Heart left ventricle (tissue), 16 donors: ENCODE results near the gene DHX32. TPM values are rescaled to one million over a fixed set of nuclear protein-coding genes. Genes with fewer than 3 reads are reported as not detected.

ENCODE experiments used
- ATAC-seq, 4 donors: fragments of 200-7000 bp; cut with Tn5 transposase; one replicate each; pipeline ENCODE4 v1.9.1; 2020 to 2022; ENCODE audit warnings: moderate library complexity in 4 of 4, mild to moderate bottlenecking in 3 of 4, moderate number of reproducible peaks in 1 of 4
- DNase-seq, 5 donors: peaks; one replicate each; pipeline ENCODE4 v3.0.0-alpha.2; 2020
- H3K27ac ChIP-seq, 12 donors: fragments of 200-600 bp; sonication (generic) in 4 of 12; one replicate each; pipeline versions ENCODE4 v1.5.0 to v1.8.0; 2016 to 2022; ENCODE audit warnings: mild to moderate bottlenecking in 2 of 12
- H3K27me3 ChIP-seq, 9 donors: fragments of 200-600 bp; sonication (generic) in 2 of 9; one replicate each; pipeline versions ENCODE4 v1.5.1 to v1.8.0; 2016 to 2022; ENCODE audit warnings: mild to moderate bottlenecking in 3 of 9
- H3K36me3 ChIP-seq, 9 donors: fragments of 200-600 bp; sonication (generic) in 2 of 9; one replicate each; pipeline versions ENCODE4 v1.5.0 to v1.8.0; 2018 to 2022; ENCODE audit warnings: mild to moderate bottlenecking in 2 of 9
- H3K4me1 ChIP-seq, 12 donors: fragments of 200-600 bp; sonication (generic) in 4 of 12; one replicate each; pipeline versions ENCODE4 v1.5.0 to v1.8.0; 2016 to 2022; ENCODE audit warnings: mild to moderate bottlenecking in 3 of 12
- H3K4me3 ChIP-seq, 12 donors: fragments of 200-600 bp; sonication (generic) in 4 of 12; one replicate each; pipeline versions ENCODE4 v1.5.0 to v1.8.0; 2017 to 2022; ENCODE audit warnings: mild to moderate bottlenecking in 9 of 12, moderate library complexity in 4 of 12
- H3K9me3 ChIP-seq, 12 donors: fragments of 200-600 bp; sonication (generic) in 4 of 12; one replicate each; pipeline versions ENCODE4 v1.5.0 to v1.8.0; 2016 to 2022; ENCODE audit warnings: mild to moderate bottlenecking in 1 of 12
- CTCF ChIP-seq, 12 donors: fragments of 200-600 bp; sonication (generic) in 4 of 12; IDR thresholded peaks; one replicate each; pipeline versions ENCODE4 v1.5.0 to v1.8.0; 2018 to 2022; ENCODE audit warnings: antibody characterized with exemption in 12 of 12, mild to moderate bottlenecking in 5 of 12
- POLR2A ChIP-seq, 2 donors: fragments of 450-650 bp; IDR thresholded peaks; one replicate each; pipeline ENCODE4 v1.6.1; 2017; ENCODE audit warnings: antibody characterized with exemption in 2 of 2, mild to moderate bottlenecking in 2 of 2, moderate library complexity in 2 of 2
- WGBS, 4 donors: extraction: QIAGEN DNeasy Blood & Tissue Kit in 2 of 4; methylation state at CpG; one replicate each; pipeline versions ENCODE4 v1.1.5 to v1.1.7; 2013 to 2018; 5-methylcytosine and 5-hydroxymethylcytosine counted together
- intact Hi-C, 10 donors: fragments of 100-400 bp; cut with DNase I; formaldehyde crosslinking; loops; one replicate each; pipeline versions ENCODE4 v1.11.1 to v1.14.2; 2022
- microRNA counts, 2 donors: library from miRNA; unstranded; fragments of <30 nt; microRNA quantifications; one replicate each; lab custom pipeline; 2016
- microRNA-seq, 4 donors: library from miRNA; unstranded; fragments of <30 nt; microRNA quantifications; one replicate each; pipeline versions ENCODE4 to v1.2.0, GENCODE V29; 2017 to 2020
- polyA plus RNA-seq, 2 donors: library from polyadenylated mRNA; stranded (reverse); fragments of 200-250 nt; gene quantifications; one replicate each; pipeline ENCODE4 v1.2.3, GENCODE V29; 2013
- total RNA-seq, 9 donors: library from RNA; depleted of rRNA in 2 of 9; stranded (reverse); fragments of >200 nt in 2 of 9; fragmentation: NEBNext Ultra II Directional in 3 of 9; extraction: Animal tissue kit (Norgen Biotek cat#: 25700) in 3 of 9; gene quantifications; one replicate each; pipeline versions ENCODE4 v1.1.0 to v1.2.4, GENCODE V29; 2016 to 2023
- donor health status: ischemic (EF 13 %, LVEDD 7.1; RV severe dilation, severe dysfunction).
- donor health status: healthy with polysubstance abuse.
- donor health status: DM: no; HTN: yes; CAD: no.
- donor health status: DM: no; HTN: no; CAD: no.
- donor health status: ischemic (EF 25% LVEDD 6.9; RV normal size, moderate dysfunction).
- donor health status: ischemic (EF 25% LVEDD 5.7; RV mildly dilated, moderate dysfunction).
- donor health status: healthy.
- donor health status: DM: yes; HTN: yes; CAD: no.
- donor health status: ischemic (EF 35%, LVEDD 5.7; RV mildly dilated, moderate dysfunction).
- donor health status: nonischemic (EF 11% LVEDD 7.7; RV severe dilation, severe dysfunction).
- donor health status: DM: yes; HTN: yes; CAD: no.
- donor health status: PGD.
- donor health status: ischemic (EF 29% LVEDD 5.4; RV normal size, mild dysfunction).
- donor health status: nonischemic (EF 23%, LVEDD 6.1; RV moderate dilation, normal function).

DHX32 gene
- total and polyA plus RNA-seq, 11 donors, result 24.6 to 60.7 (median 37.9) TPM

GRCh38 chr10:125792342-125793300 lies 88.5 kb downstream of the DHX32 start:
- intact Hi-C loops, result no loop called here
- H3K27ac ChIP-seq, result no peak overlapping the region
- no peak for ATAC-seq
- TF ChIP-seq POLR2A (IDR thresholded peaks at IDR 0.05) (no peak), CTCF (IDR thresholded peaks at IDR 0.05) (no peak)
- H3K9me3 ChIP-seq, result no peaks in the 10 kb centered on the region
- H3K4me1 ChIP-seq, result peaks cover 0 to 10% (median 1%) of the 10 kb centered on the region in 12 donors
- no peak overlapping the region for H3K4me3 ChIP-seq
- 88 to 94% (median 91%) methylated on average over 12 to 14 of the region's 14 CpGs for WGBS, 4 donors
- no peak for DNase-seq
- H3K27me3 ChIP-seq, result no peaks in the 10 kb centered on the region
- H3K36me3 ChIP-seq, result peaks cover 0 to 94% (median 79%) of the 10 kb centered on the region in 9 donors

- WGBS, 4 donors, result 87 to 90% (median 89%) methylated on average over 15 to 17 of the region's 17 CpGs
- no peak for DNase-seq
These were observed 92.7 kb downstream of the DHX32 start for GRCh38 chr10:125788156-125789034.

More at GRCh38 chr10:125788156-125789034, 92.7 kb downstream of the DHX32 start:
- no peaks in the 10 kb centered on the region for H3K27me3 ChIP-seq
- no peaks in the 10 kb centered on the region for H3K4me1 ChIP-seq
- H3K4me3 ChIP-seq, result no peak overlapping the region
- H3K36me3 ChIP-seq, result peaks cover 0 to 53% (median 45%) of the 10 kb centered on the region in 9 donors
- intact Hi-C loops, result no loop called here
- TF ChIP-seq CTCF (IDR thresholded peaks at IDR 0.05) (no peak), POLR2A (IDR thresholded peaks at IDR 0.05) (no peak)
- no peaks in the 10 kb centered on the region for H3K9me3 ChIP-seq
- ATAC-seq, result peak in 1 of 4 donors; percentile 45
- no peak overlapping the region for H3K27ac ChIP-seq

MicroRNAs encoded within 50 kb of the gene (microRNA counts, 767-probe panel; counts per million panel counts)
- microRNA hsa-miR-4484 (lab: Ali Mortazavi, UCI), result 0 to 71.6 counts per million in 2 donors

Small RNA genes within 50 kb of the gene (microRNA-seq; reads per million reads assigned to microRNA genes)
- 0.83 to 5.1 (median 2.1) reads per million in 4 donors for gene MIR4484

Other genes starting within 250 kb of the DHX32 start
- gene TEX36, start 198.1 kb downstream of the DHX32 start, total RNA-seq, result not detected
- not detected for gene TEX36, start 198.1 kb downstream of the DHX32 start, polyA plus RNA-seq
- gene EDRF1, start 161.6 kb downstream of the DHX32 start, total RNA-seq, result 10 to 100 TPM in 4 of 9 donors, 1 to 10 TPM in 5; 6.9 to 13.9 (median 9.8) TPM
- 10 to 100 TPM in 1 of 2 donors, 1 to 10 TPM in 1; 8.7 to 10.0 TPM for gene EDRF1, start 161.6 kb downstream of the DHX32 start, polyA plus RNA-seq
- under 1 TPM in 2 of 9 donors, not detected in 7; 0.09 to 0.25 TPM for gene MMP21, start 105.5 kb downstream of the DHX32 start, total RNA-seq
- gene MMP21, start 105.5 kb downstream of the DHX32 start, polyA plus RNA-seq, result under 1 TPM in 1 of 2 donors, not detected in 1; 0.11 TPM
- 10 to 100 TPM; 50.5 to 81.4 (median 68.5) TPM for gene UROS, start 58.0 kb downstream of the DHX32 start, total RNA-seq
- 10 to 100 TPM; 38.3 to 75.3 TPM for gene UROS, start 58.0 kb downstream of the DHX32 start, polyA plus RNA-seq
- gene BCCIP, start 57.7 kb downstream of the DHX32 start, total RNA-seq, result 10 to 100 TPM; 31.3 to 62.2 (median 44.4) TPM
- 10 to 100 TPM; 72.6 to 81.0 TPM for gene BCCIP, start 57.7 kb downstream of the DHX32 start, polyA plus RNA-seq
- gene FANK1, start 15.3 kb upstream of the DHX32 start, total RNA-seq, result 1 to 10 TPM in 1 of 9 donors, under 1 TPM in 5, not detected in 3; 0.33 to 1.8 (median 0.39) TPM
- under 1 TPM; 0.47 to 0.53 TPM for gene FANK1, start 15.3 kb upstream of the DHX32 start, polyA plus RNA-seq